HG02763 (cell line): ENCODE measurements around the gene CNTN2.

ENCODE experiments used
- ATAC-seq: cut with Tn5 transposase; IDR thresholded peaks from one replicate; pipeline ENCODE4 v1.9.1; 2021; ENCODE audit warnings: mild to moderate bottlenecking, moderate library complexity; ENCODE audit not compliant: unreplicated experiment

Gene CNTN2

DNA sequence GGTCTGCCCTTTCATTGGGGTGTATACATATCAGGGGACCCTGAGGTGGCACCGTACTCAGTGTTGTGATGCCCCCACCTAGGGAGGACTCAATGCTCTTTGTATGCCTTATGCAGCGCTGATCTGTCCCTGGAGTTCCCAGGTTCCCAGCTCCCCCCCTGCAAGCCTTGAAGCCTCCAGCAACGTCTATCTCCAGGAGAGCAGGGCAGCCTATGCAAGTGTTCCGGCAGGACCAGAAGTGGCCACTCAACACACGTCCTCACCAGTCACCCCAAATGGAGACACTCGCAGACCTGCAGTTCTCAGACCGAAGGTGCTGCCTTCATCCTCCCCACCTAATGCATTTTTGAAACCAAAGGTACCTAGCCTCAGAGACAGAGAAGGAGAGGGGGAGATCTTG lies 25.2 kb upstream of the CNTN2 start:
- ATAC-seq, result no peak

DNA sequence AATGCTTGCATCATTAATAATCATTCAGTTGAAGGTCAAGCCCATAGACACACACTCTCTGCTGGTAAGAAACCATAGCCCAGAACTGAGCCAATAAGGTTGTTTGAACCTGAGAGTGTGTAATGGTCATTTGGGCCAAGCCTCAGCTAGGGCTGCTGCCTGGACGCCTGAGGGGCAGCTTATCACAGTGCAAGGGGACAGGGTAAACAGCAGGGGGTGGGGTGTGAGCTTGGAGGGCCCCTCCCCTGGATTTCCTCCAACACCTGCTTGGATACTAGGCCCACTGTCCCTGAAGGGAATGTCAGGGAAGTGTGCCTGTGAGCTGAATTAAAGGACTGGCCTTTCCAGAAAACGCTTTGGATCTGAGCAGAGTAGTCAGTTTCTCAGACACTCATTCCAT lies 24.6 kb upstream of the CNTN2 start:
- no peak for ATAC-seq

DNA sequence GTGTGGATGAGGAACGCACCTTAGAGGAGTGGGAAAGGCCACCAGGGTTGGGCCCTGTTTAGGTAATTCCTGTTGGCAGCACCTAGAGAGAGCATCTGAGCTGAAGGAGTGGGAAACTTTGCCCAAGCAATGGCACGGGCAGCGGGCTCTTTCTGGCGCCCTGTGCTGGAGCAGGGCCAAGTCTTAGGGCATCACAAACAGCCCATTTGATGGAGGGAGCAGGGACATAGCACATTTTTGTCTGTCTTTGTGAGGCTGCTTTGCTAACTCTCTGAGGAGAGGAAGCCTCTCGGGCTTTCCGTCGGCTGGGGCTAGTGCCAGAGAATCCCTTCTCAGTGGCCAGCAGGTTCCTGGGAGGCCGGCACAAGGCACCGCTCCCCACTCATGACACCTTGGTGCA lies 22.5 kb upstream of the CNTN2 start:
- ATAC-seq, result no peak

DNA sequence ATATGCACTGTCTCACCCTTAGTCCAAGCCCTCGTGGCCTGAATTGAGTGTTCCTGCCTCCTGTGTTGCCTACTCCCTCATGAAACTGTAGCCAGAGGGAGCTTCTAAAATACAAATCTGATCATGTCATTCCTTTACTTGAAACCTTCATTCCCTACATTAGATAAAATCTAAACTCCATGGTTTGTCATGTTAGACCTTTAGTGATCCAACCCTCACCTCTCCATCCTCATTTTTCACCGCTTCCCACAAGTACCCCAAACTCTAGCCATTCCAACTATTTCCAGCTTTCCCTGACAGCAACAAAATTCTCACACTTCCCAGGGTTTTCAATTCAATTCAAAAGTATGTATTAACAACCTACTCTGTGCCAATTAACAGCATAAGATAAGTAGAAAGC lies 18.3 kb upstream of the CNTN2 start:
- ATAC-seq, result no peak

DNA sequence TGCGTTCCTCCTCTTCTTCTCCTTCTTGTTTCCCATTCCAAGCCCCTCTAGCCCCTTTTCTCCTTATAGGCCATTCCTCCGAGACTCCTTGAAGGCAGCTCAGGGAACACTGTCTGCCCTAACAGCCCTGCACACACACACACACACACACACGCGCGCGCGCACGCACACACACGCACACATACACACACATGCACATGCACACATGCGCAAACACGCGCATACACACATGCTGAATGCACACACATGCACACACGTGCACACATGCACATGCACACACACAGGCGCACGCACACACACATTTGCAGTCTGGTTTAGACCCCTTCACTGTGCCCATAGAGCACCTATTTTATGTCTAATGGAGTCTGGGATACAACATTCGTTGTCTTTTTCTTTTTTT lies 17.8 kb upstream of the CNTN2 start:
- ATAC-seq, result no peak

DNA sequence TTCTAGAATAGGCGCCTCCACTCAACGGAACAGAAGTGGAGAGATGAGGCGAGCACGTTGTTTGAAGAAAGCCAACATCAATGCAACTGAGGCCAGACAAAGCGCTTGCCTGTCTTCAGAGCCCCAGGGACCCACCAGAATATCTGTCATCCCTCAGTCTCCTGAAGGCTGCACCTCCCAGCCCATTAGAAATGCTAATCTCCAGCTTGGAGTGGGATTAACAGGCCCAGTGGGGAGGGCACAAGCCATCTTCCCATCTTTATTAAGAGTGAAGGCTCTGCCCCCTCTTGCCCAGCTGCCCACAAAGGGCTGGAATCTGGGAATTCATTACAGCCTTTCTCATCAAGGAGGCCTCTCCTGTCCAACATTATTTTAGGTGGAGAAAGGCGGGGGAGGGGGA lies 16.8 kb upstream of the CNTN2 start:
- ATAC-seq, result no peak

DNA sequence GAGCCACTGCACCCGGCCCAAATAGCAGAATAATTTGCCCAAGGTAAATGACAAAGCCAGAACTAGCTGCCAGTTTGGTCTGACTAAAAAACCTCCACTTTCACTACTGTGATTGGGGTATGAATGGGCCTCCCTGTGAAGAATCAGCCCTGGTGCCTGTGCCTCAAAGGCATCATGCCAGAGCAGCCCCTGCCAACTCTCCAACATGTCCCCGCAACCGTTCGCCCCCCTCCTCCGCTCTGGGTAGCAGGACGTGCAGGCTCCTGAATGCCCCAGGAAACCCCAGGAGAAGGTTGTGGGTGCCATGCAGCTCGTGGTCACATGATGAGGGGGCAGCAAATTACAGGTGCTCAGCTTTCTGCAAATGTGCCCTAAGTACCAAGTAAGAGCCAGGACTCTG lies 14.6 kb upstream of the CNTN2 start:
- no peak for ATAC-seq

DNA sequence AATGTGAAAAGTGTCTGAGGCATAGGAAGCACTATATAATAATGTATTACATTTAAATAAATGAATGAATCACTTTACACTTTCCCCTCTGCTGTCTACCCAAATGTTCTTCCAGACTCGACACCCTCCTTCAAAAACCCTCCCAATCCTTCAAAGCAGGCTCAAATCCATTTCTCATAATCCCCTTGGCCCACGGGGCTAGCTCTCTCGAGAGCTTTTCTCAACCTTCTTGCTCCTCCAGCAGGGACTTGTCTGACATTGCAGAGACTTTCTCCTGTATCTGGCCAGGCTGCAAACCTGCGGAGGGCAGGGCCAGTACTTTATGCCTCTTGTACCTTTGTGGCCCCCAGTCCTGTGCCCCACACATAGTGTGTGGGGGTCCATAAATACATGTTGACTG lies 14.1 kb upstream of the CNTN2 start:
- ATAC-seq, result no peak

DNA sequence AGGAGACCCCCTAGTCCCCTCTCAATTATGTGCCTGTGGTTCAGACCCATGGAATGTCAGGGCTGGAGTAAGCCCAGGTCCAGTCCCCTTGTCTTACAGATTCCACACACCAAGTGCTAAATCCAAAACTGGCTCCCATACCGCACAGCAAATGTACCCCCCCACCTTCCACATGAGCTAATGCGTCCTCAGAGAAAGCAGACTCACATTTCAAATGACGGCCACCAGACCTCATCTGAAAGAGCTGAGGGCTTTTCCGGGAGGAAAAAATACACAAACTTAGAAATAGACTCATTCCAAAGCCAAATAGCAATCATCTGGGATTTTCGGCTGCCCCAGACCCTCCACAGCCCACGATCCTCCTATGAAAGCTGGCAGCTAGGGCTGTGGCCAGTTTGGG lies 12.8 kb upstream of the CNTN2 start:
- no peak for ATAC-seq

DNA sequence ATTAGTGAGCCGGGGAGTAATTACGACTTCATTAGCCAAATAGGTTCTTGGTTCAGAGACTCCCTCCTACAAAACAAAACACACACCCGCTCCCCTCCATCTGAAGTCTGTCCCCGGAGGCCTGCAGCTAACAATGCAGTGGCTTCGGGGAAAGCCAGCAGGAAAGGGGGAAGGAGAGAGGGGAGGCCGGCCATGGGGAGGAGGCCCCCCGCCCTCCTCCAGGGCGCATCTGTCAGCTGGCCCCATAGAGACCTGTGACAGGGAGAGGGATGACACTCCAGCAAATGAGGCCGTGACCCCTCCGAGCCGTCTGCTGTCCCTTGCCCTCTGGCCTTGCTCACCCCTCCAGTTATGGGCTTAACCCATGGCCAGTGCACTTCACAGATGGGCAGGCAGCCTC lies 12.1 kb upstream of the CNTN2 start:
- ATAC-seq, result no peak

DNA sequence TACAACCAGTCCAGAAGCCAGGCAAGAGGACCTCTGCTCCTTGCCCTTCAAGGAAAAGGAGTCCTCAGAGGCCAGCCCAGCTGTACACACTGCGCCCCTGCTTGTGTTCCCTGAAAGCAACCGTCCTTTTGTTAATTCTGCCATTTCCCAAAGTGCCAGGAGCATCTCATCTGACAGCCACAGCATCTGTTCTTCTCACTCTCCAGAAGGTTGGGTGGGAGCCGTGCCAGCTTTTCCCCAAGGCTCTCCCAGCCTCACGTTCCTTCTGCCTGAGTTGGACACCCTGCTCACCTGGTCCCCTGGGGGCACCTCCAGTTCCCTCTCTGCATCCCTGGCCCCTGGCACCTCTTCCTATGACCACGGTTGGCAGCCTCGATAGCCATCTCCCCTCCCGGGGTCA lies 10.5 kb upstream of the CNTN2 start:
- ATAC-seq, result no peak

DNA sequence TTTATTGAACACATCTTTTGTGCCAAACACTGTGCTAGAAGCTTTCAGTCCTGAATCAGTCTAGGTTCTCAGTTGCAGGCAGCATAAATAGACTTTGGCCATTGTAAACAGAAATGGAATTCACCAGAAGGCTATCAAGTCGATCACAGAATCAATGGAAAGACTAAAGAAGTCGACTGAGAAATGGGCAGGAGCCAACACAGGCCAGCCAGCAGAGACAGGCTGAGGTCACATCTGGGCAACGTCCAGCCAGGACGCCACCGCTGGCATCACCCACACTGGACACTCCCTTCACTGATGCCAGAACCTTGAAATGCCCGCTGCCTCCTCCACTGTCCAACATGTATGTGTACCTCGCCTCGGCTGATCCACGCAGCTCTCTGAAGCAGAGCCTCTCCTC lies 5.5 kb upstream of the CNTN2 start:
- ATAC-seq, result no peak

DNA sequence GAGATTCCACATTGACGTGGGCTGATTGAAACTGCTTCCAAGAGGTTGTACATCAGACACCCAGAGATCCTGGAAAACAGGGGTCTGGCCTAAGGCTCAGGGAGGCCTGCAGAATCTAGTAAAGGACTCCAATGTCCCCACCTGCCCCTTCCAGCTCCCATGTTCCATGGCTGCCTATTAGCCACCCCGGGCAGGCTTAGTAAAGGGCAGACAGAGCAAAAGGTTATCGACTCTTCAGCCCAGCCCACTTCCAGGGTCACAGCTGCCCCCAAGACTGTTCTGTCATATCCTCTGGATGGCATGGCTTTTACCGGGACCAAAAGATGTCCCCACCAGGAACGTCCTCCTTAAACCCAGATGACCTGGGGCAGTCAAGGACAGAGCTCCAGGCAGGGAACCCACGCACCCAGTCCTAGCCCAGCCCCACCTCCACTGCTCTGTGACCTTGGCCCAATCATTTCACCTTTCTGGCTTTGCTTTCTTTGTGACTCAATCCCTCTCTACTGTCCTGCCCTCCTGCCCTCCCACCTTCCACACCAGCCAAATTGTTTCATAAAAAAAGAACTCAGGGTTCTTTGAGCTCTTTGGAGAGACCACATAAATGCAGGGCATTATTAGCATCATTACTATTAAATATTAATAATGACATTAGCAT lies 4.8 kb upstream of the CNTN2 start:
- ATAC-seq, result no peak

DNA sequence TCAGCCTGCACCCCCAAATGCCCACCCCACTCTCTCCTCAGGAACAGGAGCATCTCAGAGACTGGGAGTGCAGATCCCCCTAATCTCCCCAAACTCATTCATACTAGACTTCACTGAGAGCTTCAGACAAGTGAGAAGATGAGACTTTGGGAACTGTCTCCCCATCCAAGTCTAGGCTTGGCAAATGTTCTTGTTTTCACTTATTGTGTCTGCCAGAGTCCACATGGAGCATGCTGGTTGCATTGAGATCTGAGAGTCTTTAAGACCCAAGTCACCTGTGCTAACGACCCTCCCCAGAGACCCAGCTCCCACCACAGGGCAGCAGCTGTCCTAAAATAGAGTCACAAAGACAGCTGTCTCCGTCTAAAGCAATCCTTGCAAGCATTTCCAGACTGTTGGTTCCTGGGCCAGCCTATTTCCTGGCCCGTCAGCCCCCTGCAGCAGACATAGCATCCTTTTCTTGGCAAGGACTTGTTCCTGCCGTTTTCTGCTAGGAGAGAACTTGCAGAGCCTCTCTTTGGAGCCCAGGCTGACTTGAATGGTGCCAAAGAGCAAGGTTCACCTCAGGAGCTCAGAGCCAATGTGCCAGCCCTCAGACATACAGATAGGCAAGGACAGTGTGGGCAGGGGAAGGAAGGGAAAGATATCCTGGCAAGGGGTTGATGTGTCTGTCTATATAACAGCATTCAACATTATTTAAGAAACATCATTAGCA lies 1.9 kb upstream of the CNTN2 start:
- no peak for ATAC-seq

DNA sequence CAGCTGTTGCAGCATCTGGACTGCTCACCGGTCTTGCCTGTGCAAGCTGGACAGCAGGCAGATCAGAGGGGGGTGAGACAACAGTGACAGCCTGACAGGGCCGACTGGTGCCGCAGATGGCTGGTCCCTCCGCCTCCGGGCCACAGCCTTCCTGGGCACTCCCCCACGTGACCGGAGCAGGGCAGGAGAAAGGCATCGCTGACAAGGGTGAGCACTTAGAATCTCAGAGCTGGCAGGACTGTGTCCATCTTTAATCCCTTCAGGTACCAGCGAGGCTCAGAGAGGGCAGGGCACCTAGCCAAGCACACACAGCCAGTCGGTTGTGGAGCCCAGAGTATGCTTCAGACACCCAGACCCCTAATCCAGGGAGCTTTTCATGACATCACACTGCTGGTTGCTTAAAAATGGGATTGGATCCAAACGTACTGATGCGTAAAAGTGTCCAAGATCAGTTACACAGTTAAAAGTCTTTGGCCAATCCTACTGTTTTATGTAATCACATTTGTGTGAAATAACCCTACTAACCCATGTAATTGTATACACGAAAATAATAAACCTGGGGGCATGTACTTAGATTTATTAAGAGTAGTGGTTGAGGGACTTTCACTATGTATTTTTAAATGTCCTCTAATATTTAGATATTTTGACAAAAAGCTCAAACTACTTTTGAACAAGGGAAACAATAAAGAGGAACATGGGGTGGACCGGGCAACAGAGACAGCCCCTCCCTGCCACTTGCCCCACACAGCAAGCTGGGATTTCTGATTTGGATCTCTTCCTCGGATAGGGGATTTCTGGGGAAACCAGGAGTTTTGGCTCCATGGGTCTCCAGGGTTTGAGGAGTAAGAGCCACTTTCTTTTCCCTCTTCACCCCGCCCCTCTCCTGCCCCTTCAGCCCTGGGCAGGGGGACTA lies 758 bp upstream of the CNTN2 start:
- ATAC-seq, result no peak

DNA sequence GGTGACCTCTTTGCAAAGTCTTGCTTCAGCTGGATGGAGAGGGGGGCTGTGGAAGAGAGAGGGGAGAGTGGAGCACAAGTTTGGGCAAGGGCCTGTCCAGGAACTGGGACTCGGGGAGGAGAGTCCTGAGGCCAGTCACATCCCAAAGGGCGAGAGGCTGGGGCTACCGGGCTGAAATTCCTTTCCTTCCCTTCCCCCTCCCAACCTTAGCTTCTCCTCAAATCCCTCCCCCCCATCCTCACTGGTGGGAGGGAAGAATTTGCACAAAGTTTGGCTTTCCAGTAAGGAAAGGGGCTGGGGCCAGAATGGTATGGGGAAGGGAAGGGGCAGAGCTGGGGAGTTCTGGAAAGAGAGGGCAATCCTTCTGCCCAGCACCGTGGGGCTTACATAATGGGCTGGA lies 854 bp downstream of the CNTN2 start:
- ATAC-seq, result no peak

DNA sequence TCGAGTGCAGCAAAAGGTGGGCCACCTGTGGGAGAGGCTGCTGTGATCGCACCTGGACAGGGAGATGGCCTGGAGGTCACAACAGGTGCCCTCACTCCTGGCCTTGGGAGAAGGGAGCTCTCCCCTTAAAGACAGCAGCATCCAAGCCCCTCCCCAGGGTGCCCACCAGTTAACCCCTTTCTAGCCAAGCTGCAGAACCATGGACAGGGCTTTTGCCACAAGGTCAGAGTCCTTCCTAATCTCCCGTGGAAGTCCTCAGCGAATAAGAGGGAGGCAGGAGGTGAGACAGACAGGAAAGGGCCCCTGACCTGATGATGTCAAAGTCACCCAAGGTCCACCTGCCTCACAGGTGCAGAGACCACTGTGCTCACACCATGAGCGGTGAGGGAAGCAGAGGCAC lies 1.7 kb downstream of the CNTN2 start:
- ATAC-seq, result no peak

DNA sequence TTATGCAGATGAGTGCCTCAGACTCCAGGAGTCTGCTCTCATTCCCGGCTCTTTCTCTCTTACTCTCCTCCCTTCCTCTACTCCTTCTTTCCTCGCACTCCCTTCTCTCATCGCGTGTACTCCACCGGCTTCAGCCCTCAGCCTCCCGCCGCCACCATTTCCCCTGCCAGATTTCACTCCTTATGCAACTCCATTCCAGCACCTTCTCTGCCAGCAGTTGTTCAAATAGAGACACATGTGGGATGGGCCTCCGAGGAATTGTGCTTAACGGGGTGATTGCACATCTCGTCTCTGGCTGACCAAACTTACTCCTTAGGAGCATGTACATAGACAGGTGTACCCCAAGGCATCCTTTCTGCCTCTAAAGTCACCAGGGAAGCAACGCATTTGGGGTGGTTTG lies 2.1 kb downstream of the CNTN2 start:
- no peak for ATAC-seq

DNA sequence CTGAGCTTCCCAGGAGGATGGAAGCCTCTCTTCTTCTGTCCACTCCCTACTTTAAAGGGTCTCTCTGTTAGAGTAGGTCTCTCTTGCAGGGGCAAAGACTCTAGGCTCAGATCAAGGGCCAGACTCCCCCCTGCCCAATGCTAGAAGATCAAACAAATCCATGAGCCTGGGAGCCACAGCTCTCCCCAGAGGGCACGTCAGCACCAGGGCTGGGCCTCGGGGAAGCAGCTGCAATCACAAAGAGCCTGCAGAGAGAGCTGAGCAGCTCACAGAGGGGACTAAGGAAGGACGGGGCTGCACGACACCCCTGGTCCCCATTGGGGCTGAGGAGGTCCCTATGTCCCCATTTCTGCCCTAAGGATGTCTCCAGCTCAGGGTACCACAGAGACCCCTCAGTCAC lies 3.9 kb downstream of the CNTN2 start:
- ATAC-seq, result no peak

DNA sequence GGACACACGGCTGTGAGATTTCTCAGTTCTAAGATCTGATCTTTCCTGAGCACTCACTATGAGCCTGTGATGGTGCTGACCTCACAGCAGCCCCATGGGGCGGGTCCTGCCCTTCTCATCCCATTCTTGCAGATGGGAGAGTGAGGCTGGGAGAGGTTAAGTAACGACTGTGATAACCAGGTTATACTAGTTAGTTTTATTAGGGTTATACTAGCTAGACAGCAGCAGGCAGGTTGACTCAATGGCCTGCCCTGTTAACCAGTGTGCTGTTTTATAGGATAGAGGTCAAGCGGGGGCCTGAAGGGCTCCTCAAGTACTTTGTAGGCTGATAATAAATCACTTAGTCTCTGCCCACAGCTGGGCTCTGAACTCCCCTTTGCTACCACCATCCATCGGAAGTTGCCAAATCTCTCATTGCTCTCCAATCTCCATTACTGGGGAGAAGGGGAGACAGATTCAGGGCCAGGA lies 4.8 kb downstream of the CNTN2 start:
- no peak for ATAC-seq

DNA sequence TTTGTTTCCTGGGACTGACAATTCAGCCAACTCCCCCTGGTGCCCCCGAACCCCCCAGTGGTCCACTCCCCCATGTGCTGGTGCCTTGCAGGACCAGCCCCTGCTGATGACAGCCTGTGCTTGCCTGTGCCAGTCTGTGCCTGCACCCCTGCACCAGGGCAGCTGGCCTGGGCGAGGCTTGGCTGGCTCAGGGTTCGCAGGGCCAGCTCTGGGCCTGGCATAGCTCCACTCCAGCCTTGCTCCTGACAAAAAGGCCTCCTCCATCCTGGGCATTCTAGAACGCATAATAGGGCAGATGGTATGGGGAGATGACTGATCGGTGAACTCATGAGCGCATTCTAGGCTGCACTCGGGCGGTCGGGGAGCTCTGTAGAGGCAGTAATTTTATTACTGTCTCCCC lies 5.4 kb downstream of the CNTN2 start:
- ATAC-seq, result no peak

DNA sequence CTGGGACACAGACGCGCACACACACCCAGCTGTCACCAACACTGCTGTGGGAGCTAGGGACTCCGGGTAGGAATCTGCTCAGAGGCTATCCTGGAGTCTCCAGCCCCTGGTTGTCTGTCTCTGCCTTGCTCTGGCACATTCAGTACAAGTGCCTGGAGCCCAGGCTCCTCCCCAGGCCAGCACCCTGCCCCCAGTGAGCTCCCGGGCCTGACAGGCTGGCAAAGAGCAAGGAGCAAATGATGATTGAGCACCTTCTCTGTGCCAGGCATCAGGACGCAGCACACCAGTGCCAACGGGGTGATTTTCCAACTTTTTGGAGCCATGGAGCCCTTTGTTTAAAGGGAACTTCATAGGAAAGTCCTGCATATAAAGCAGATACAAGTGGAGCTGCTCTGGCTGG lies 6.5 kb downstream of the CNTN2 start:
- no peak for ATAC-seq
